ENCODE data around the gene ZNF362. TPM values are rescaled to one million over a fixed set of nuclear protein-coding genes. Genes with fewer than 3 reads are reported as not detected.

The ZNF362 gene
- total RNA-seq, 4 donors from 2014 or later: 8.2 to 16.6 (median 11.1) TPM

DNA sequence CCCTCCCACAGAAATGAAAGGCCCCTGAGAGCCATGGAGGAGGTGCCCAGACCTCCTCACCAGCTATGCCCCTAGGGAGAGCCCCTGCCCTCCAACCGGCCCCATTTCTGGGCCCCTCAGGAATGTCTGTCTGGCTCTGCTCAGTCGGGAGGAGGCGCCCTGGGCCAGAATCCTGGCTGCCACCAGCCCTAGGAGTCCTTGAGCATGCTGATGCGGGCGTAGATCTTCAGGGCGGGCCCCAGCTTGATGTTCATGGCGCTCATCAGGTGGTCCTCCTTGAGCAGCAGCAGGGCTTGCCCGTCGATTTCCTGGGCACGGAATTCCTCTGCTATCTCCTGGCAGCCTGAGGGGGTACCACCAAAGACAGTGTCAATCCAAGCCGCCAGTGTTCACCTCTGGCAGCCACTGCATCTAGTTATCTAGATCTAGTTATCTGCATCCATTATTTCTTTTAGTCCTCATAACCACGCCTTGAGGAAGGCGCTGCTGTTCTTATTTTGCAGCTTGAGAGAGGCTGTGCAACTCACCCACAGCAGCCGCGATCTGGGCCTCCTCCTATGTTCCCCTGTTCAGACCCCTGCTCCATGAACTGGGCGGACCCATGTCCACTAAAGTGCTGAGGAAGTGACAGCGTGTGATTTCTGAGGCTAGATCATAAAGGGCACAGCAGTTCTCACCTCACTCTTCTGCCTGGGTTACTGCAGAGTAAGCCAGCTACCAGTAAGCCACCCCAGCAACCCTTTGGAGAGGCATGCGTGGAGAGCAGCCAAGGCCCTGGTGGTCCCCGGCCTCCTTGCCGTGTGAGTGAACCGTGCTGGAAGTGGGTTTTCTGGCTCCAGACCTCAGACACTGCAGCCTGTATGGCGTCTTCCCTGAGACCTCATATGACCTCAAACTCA lies 68.6 kb downstream of the ZNF362 start:
- TF ChIP-seq, protein P1, sequence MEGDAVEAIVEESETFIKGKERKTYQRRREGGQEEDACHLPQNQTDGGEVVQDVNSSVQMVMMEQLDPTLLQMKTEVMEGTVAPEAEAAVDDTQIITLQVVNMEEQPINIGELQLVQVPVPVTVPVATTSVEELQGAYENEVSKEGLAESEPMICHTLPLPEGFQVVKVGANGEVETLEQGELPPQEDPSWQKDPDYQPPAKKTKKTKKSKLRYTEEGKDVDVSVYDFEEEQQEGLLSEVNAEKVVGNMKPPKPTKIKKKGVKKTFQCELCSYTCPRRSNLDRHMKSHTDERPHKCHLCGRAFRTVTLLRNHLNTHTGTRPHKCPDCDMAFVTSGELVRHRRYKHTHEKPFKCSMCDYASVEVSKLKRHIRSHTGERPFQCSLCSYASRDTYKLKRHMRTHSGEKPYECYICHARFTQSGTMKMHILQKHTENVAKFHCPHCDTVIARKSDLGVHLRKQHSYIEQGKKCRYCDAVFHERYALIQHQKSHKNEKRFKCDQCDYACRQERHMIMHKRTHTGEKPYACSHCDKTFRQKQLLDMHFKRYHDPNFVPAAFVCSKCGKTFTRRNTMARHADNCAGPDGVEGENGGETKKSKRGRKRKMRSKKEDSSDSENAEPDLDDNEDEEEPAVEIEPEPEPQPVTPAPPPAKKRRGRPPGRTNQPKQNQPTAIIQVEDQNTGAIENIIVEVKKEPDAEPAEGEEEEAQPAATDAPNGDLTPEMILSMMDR (IDR thresholded peaks at IDR 0.05; ENCODE audit: low read depth): no peak

DNA sequence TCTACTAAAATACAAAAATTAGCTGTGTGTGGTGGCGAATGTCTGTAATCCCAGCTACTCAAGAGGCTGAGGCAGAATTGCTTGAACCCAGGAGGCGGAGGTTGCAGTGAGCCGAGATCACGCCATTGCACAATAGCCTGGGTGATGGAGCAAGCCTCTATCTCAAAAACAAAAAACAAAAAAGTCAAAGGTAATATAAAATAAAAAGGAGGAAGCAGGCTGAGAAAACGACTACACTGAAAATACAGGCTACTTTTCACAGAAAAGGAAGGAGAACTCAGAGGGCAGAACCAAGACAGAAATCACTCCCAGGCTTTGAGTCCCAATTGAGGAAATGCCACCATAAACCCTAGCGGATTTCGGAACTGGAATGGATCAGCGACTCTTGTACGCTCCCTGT lies 70.5 kb downstream of the ZNF362 start:
- TF ChIP-seq, protein P1 (IDR thresholded peaks at IDR 0.05; ENCODE audit: low read depth): no peak

DNA sequence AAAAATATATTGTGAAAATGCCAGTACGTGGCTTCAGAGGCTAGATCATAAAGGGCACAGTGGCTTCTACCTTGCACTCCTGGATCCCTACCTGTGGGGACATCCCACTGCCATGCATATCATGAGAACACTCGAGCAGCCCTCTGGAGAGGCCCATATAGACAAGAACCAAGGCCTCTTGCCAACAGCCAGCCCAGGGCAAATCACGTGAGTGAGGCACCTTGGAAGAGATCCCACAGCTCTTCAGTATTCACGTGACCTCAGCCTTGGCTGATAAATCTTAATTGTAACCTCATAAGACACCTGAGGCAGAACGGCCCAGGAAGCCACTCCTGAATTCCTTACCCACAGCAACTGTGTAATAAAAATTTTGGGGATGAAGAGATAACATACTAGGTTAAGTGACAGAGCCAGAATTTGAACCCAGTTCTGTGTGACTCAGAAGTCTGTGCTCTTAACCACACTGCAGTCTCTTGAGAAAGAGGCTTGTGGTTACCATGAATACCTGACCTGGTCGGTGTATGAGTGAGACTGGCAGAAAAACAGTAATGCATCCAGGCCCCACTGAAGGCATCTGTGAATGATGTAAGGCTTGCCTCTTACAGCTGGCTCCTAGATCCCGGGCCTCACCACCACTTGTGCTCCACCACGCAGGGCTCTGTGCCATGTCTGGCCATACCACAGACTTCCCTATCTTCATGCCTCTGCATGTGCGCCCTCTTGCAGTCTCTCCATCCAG lies 71.5 kb downstream of the ZNF362 start:
- TF ChIP-seq, protein P1 (IDR thresholded peaks at IDR 0.05; ENCODE audit: low read depth): no peak

GRCh38 chr1:33328817-33329216 lies 72.5 kb downstream of the ZNF362 start:
- TF ChIP-seq, protein P1 (IDR thresholded peaks at IDR 0.05; ENCODE audit: low read depth): no peak

DNA sequence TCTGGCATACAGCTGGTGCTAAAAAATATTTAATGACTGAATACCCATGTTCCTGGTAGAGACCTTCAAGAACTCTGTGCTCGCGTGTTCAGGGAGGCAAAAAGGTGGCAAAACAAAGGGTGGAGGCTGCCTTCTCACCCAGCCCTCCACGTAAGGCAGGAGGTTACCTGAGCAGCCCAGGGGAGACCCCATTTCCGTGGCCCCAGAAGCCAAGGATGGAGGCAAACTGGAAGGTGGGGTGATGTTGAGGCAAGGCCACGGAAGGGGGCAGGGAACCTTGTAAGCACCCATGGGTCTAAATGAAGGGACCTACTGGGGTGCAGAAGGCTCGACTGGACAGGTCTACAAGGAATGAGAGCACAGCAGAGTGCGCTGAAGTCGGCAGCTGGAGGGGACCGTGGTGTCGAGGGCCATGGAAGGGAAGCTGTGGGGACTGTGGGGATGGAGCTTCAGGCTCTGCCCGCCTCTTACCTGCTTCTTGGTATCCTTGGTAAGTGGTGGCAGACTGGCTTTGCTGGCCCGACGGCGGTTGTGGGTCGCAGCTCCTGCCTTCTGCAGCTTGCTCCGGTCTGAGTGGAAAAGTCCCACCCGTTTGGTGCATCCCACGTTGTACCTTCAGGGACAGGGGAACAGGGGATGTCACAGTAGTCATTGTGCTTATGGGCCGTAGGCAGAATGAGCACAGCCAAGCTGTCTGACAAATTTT lies 73.5 kb downstream of the ZNF362 start:
- TF ChIP-seq, protein P1 (IDR thresholded peaks at IDR 0.05; ENCODE audit: low read depth): no peak

GRCh38 chr1:33330361-33330890 lies 74.1 kb downstream of the ZNF362 start:
- TF ChIP-seq, protein P1 (IDR thresholded peaks at IDR 0.05; ENCODE audit: low read depth): no peak

Measured in subcutaneous adipose tissue (tissue), 4 donors.